ENCODE data around the gene VLDLR.

GRCh38 chr9:2634153-2634552 lies 12.6 kb downstream of the VLDLR start:
- no peak for TF ChIP-seq POLR2AphosphoS5 (IDR thresholded peaks at IDR 0.05; ENCODE audit: low read depth, low read length)
- no peak for TF ChIP-seq CTCF (IDR thresholded peaks at IDR 0.05)
- no peak for TF ChIP-seq TCF7L2 (IDR thresholded peaks at IDR 0.05; ENCODE audit: low read depth, low read length)
- no peak for TF ChIP-seq SIN3A (IDR thresholded peaks at IDR 0.05; ENCODE audit: borderline replicate concordance, insufficient read depth, low read depth, low read length)
- TF ChIP-seq REST (IDR thresholded peaks at IDR 0.05; ENCODE audit: insufficient read depth in 1 of 2, low read depth in 2 of 2, low read length in 1 of 2): no peak
